ENCODE data around the gene SBF1. TPM values are rescaled to one million over a fixed set of nuclear protein-coding genes. Genes with fewer than 3 reads are reported as not detected.
"Not testable (repeated sequence)": the region's sequence is repeated elsewhere in the genome, so short reads cannot be mapped to it uniquely, and the experiment has no call there.

SBF1 gene
- total RNA-seq, 1 experiment from 2014 or later = 100 TPM

GRCh38 chr22:50440544-50441249 is 34.1 kb downstream of the SBF1 start:
- H3K9me3 ChIP-seq (replicated peaks) = no peaks in the 10 kb centered on the region
- H3K27ac ChIP-seq = no peak overlapping the region
- DNase-seq = no peak
- H3K36me3 ChIP-seq = peaks cover 57% of the 10 kb centered on the region
- no peaks in the 10 kb centered on the region for H3K27me3 ChIP-seq
- peaks cover 3% of the 10 kb centered on the region; the same call in 1 of the 2 replicates for H3K4me1 ChIP-seq
- no peak overlapping the region for H3K4me3 ChIP-seq

- Histone ChIP-seq H3K9me3 (replicated peaks) (no peaks in the 10 kb centered on the region), H3K4me1 (peaks cover 3% of the 10 kb centered on the region; the same call in 1 of the 2 replicates), H3K27ac (no peak overlapping the region), H3K4me3 (no peak overlapping the region), H3K27me3 (no peaks in the 10 kb centered on the region), H3K36me3 (peaks cover 56% of the 10 kb centered on the region)
- DNase-seq = no peak
Observed at GRCh38 chr22:50439871-50440331, 34.9 kb downstream of the SBF1 start.

GRCh38 chr22:50439314-50439870 is 35.4 kb downstream of the SBF1 start:
- DNase-seq = no peak
- Histone ChIP-seq H3K36me3 (peaks cover 53% of the 10 kb centered on the region), H3K4me3 (no peak overlapping the region)

GRCh38 chr22:50438305-50439275 is 36.2 kb downstream of the SBF1 start:
- Histone ChIP-seq H3K9me3 (replicated peaks) (no peaks in the 10 kb centered on the region), H3K36me3 (peaks cover 49% of the 10 kb centered on the region), H3K4me3 (no peak overlapping the region), H3K27me3 (no peaks in the 10 kb centered on the region), H3K4me1 (peaks cover 3% of the 10 kb centered on the region; the same call in 1 of the 2 replicates), H3K27ac (no peak overlapping the region)
- DNase-seq = peak; percentile 50 to 56

More at GRCh38 chr22:50439314-50439870, 35.4 kb downstream of the SBF1 start:
- Histone ChIP-seq H3K4me1 (peaks cover 3% of the 10 kb centered on the region; the same call in 1 of the 2 replicates), H3K9me3 (replicated peaks) (no peaks in the 10 kb centered on the region), H3K27ac (no peak overlapping the region), H3K27me3 (no peaks in the 10 kb centered on the region)

- Histone ChIP-seq H3K36me3 (peaks cover 46% of the 10 kb centered on the region), H3K9me3 (replicated peaks) (no peaks in the 10 kb centered on the region), H3K27ac (no peak overlapping the region), H3K27me3 (no peaks in the 10 kb centered on the region), H3K4me1 (peaks cover 3% of the 10 kb centered on the region; the same call in 1 of the 2 replicates), H3K4me3 (no peak overlapping the region)
- DNase-seq = peak in 1 of 2 experiments; percentile 9
Observed at GRCh38 chr22:50437511-50438304, 37.1 kb downstream of the SBF1 start.

GRCh38 chr22:50436841-50437341 is 37.9 kb downstream of the SBF1 start:
- Histone ChIP-seq H3K27ac (no peak overlapping the region), H3K36me3 (peaks cover 49% of the 10 kb centered on the region), H3K4me1 (peaks cover 3% of the 10 kb centered on the region; the same call in 1 of the 2 replicates), H3K9me3 (replicated peaks) (no peaks in the 10 kb centered on the region), H3K27me3 (no peaks in the 10 kb centered on the region), H3K4me3 (no peak overlapping the region)
- DNase-seq = peak in 1 of 2 experiments; percentile 15

GRCh38 chr22:50436015-50436830 is 38.6 kb downstream of the SBF1 start:
- Histone ChIP-seq H3K27me3 (no peaks in the 10 kb centered on the region), H3K27ac (no peak overlapping the region), H3K36me3 (peaks cover 52% of the 10 kb centered on the region), H3K4me3 (no peak overlapping the region), H3K9me3 (replicated peaks) (no peaks in the 10 kb centered on the region), H3K4me1 (peaks cover 3% of the 10 kb centered on the region; the same call in 1 of the 2 replicates)
- DNase-seq = no peak

GRCh38 chr22:50435291-50436014 is 39.4 kb downstream of the SBF1 start:
- no peak overlapping the region for H3K4me3 ChIP-seq
- peaks cover 3% of the 10 kb centered on the region; the same call in 1 of the 2 replicates for H3K4me1 ChIP-seq
- no peak for DNase-seq
- H3K36me3 ChIP-seq = peaks cover 51% of the 10 kb centered on the region
- no peaks in the 10 kb centered on the region for H3K9me3 ChIP-seq (replicated peaks)
- no peak overlapping the region for H3K27ac ChIP-seq
- no peaks in the 10 kb centered on the region for H3K27me3 ChIP-seq

GRCh38 chr22:50434849-50435248 is 40.0 kb downstream of the SBF1 start:
- Histone ChIP-seq H3K36me3 (peaks cover 53% of the 10 kb centered on the region), H3K27ac (no peak overlapping the region), H3K4me1 (peaks cover 3% of the 10 kb centered on the region; the same call in 1 of the 2 replicates), H3K27me3 (no peaks in the 10 kb centered on the region), H3K9me3 (replicated peaks) (no peaks in the 10 kb centered on the region), H3K4me3 (no peak overlapping the region)
- DNase-seq = no peak

- H3K4me3 ChIP-seq; H3K9me3 ChIP-seq (replicated peaks); DNase-seq; H3K27ac ChIP-seq; H3K4me1 ChIP-seq; H3K27me3 ChIP-seq: not testable (repeated sequence)
- H3K36me3 ChIP-seq = peaks cover 54% of the 10 kb centered on the region
Observed at GRCh38 chr22:50432877-50433510, 41.8 kb downstream of the SBF1 start.

- Histone ChIP-seq H3K9me3 (replicated peaks) (no peaks in the 10 kb centered on the region), H3K4me3 (no peak overlapping the region), H3K27ac (no peak overlapping the region), H3K36me3 (peaks cover 60% of the 10 kb centered on the region), H3K4me1 (no peaks in the 10 kb centered on the region), H3K27me3 (no peaks in the 10 kb centered on the region)
- no peak for DNase-seq
Observed at GRCh38 chr22:50432131-50432876, 42.5 kb downstream of the SBF1 start.
